Stimulated activated naive B cell treated with anti-CD40 and anti-IgM and Interleukin-4, amounts not matched to agents 10 μg/mL and 1 μg/mL and 100 μg/mL, for 72 hours (primary cell): ENCODE measurements around the gene GLOD5.

Experiments
- ATAC-seq, 2 donors: fragments of 150-1000 bp; cut with Tn5 transposase; replicated peaks; 2 replicates each; pipeline ENCODE4 v1.10.0; 2021; ENCODE audit warnings: moderate library complexity in 1 of 2
- DNase-seq: peaks from one replicate; pipeline ENCODE4 v3.0.0; 2021
- H3K27ac Mint-ChIP-seq: one replicate; pipeline ENCODE4 v1.8.0; 2022; ENCODE audit warnings: mild to moderate bottlenecking, mixed read lengths
- H3K27me3 Mint-ChIP-seq, 2 donors: one replicate each; pipeline ENCODE4 v1.8.0; 2022; ENCODE audit warnings: mixed read lengths in 2 of 2
- H3K36me3 Mint-ChIP-seq, 2 donors: one replicate each; pipeline ENCODE4 v1.8.0; 2022; ENCODE audit warnings: mixed read lengths in 2 of 2, mild to moderate bottlenecking in 1 of 2
- H3K4me1 Mint-ChIP-seq, 2 donors: one replicate each; pipeline ENCODE4 v1.8.0; 2022; ENCODE audit warnings: mixed read lengths in 2 of 2, mild to moderate bottlenecking in 1 of 2
- H3K4me3 Mint-ChIP-seq, 2 donors: one replicate each; pipeline ENCODE4 v1.8.0; 2022; ENCODE audit warnings: mild to moderate bottlenecking in 2 of 2, mixed read lengths in 2 of 2, moderate library complexity in 1 of 2
- H3K9me3 Mint-ChIP-seq, 2 donors: one replicate each; pipeline ENCODE4 v1.8.0; 2022; ENCODE audit warnings: mixed read lengths in 2 of 2, mild to moderate bottlenecking in 1 of 2

Gene GLOD5

GRCh38 chrX:48794340-48794910 lies 32.9 kb downstream of the GLOD5 start:
- DNase-seq (no peak), ATAC-seq (no peak)
- Mint-ChIP-seq H3K4me1 (peaks cover 0 to 5% of the 10 kb centered on the region in 2 donors), H3K9me3 (no peaks in the 10 kb centered on the region), H3K36me3 (no peaks in the 10 kb centered on the region), H3K4me3 (no peak overlapping the region), H3K27me3 (peaks cover 4 to 23% of the 10 kb centered on the region in 2 donors), H3K27ac (no peak overlapping the region)

- no peak overlapping the region for H3K4me3 Mint-ChIP-seq
- peaks cover 0 to under 1% of the 10 kb centered on the region in 2 donors for H3K4me1 Mint-ChIP-seq
- H3K27ac Mint-ChIP-seq: no peak overlapping the region
- H3K36me3 Mint-ChIP-seq: no peaks in the 10 kb centered on the region
- peaks cover 0 to 19% of the 10 kb centered on the region in 2 donors for H3K27me3 Mint-ChIP-seq
- no peak for DNase-seq
- no peaks in the 10 kb centered on the region for H3K9me3 Mint-ChIP-seq
- no peak for ATAC-seq
These were observed 33.5 kb downstream of the GLOD5 start for GRCh38 chrX:48794911-48795515.

- H3K27ac Mint-ChIP-seq: no peak overlapping the region
- ATAC-seq: no peak
- no peak for DNase-seq
- H3K4me3 Mint-ChIP-seq: no peak overlapping the region
- H3K36me3 Mint-ChIP-seq: no peaks in the 10 kb centered on the region
- peaks cover 7 to 17% of the 10 kb centered on the region in 2 donors for H3K4me1 Mint-ChIP-seq
- peaks cover 0 to 13% of the 10 kb centered on the region in 2 donors for H3K27me3 Mint-ChIP-seq
- H3K9me3 Mint-ChIP-seq: no peaks in the 10 kb centered on the region
These were observed 36.8 kb downstream of the GLOD5 start for GRCh38 chrX:48798318-48798717.

GRCh38 chrX:48800574-48801279 lies 39.2 kb downstream of the GLOD5 start:
- Mint-ChIP-seq H3K9me3 (no peaks in the 10 kb centered on the region), H3K27ac (peak overlapping the region; percentile 99), H3K4me1 (peaks cover 9 to 17% of the 10 kb centered on the region in 2 donors), H3K4me3 (peak overlapping the region; percentile 90 to 91), H3K27me3 (peaks cover 0 to 12% of the 10 kb centered on the region in 2 donors), H3K36me3 (peaks cover 6 to 11% of the 10 kb centered on the region in 2 donors)
- ATAC-seq (no peak), DNase-seq (no peak)

GRCh38 chrX:48801280-48802088 lies 39.9 kb downstream of the GLOD5 start, which contains the start of gene HDAC6:
Gene HDAC6, plus strand, starts transcription at chrX:48802067. Its CDS starts 626 bp downstream, at chrX:48802693.
- H3K9me3 Mint-ChIP-seq: no peaks in the 10 kb centered on the region
- peak within 1 kb of the TSS; percentile 99 for H3K27ac Mint-ChIP-seq
- ATAC-seq (peak; percentile 85 to 87), DNase-seq (peak; percentile 96)
- peak within 1 kb of the TSS; percentile 90 to 91 for H3K4me3 Mint-ChIP-seq
- H3K36me3 Mint-ChIP-seq: peaks cover 7 to 11% of the 10 kb centered on the region in 2 donors
- peaks cover 9 to 17% of the 10 kb centered on the region in 2 donors for H3K4me1 Mint-ChIP-seq
- H3K27me3 Mint-ChIP-seq: peaks cover 0 to 5% of the 10 kb centered on the region in 2 donors

- Mint-ChIP-seq H3K27ac (peak overlapping the region; percentile 99), H3K4me1 (peaks cover 9 to 17% of the 10 kb centered on the region in 2 donors), H3K4me3 (peak overlapping the region; percentile 90 to 91), H3K36me3 (peaks cover 7 to 11% of the 10 kb centered on the region in 2 donors), H3K9me3 (no peaks in the 10 kb centered on the region), H3K27me3 (peaks cover 0 to 5% of the 10 kb centered on the region in 2 donors)
- DNase-seq: peak; percentile 81
- ATAC-seq: peak; percentile 67 to 70
These were observed 40.8 kb downstream of the GLOD5 start for GRCh38 chrX:48802089-48802904.

- Mint-ChIP-seq H3K4me3 (peak overlapping the region; percentile 90 to 91), H3K27me3 (peaks cover 0 to 5% of the 10 kb centered on the region in 2 donors), H3K27ac (peak overlapping the region; percentile 99), H3K4me1 (peaks cover 9 to 17% of the 10 kb centered on the region in 2 donors), H3K9me3 (no peaks in the 10 kb centered on the region), H3K36me3 (peaks cover 7 to 11% of the 10 kb centered on the region in 2 donors)
- ATAC-seq (no peak), DNase-seq (no peak)
These were observed 41.3 kb downstream of the GLOD5 start for GRCh38 chrX:48802905-48803200.

GRCh38 chrX:48806081-48806480 lies 44.5 kb downstream of the GLOD5 start:
- Mint-ChIP-seq H3K27me3 (peaks cover 0 to 5% of the 10 kb centered on the region in 2 donors), H3K9me3 (no peaks in the 10 kb centered on the region), H3K27ac (no peak overlapping the region), H3K36me3 (peaks cover 10 to 11% of the 10 kb centered on the region in 2 donors), H3K4me1 (peaks cover 4 to 9% of the 10 kb centered on the region in 2 donors), H3K4me3 (no peak overlapping the region)
- DNase-seq: no peak
- ATAC-seq: no peak

- Mint-ChIP-seq H3K4me3 (no peak overlapping the region), H3K27ac (no peak overlapping the region), H3K36me3 (peaks cover 18 to 22% of the 10 kb centered on the region in 2 donors), H3K4me1 (no peaks in the 10 kb centered on the region), H3K9me3 (no peaks in the 10 kb centered on the region), H3K27me3 (no peaks in the 10 kb centered on the region)
- no peak for DNase-seq
- no peak for ATAC-seq
These were observed 52.1 kb downstream of the GLOD5 start for GRCh38 chrX:48813644-48814043.

- no peaks in the 10 kb centered on the region for H3K27me3 Mint-ChIP-seq
- ATAC-seq (no peak), DNase-seq (no peak)
- H3K36me3 Mint-ChIP-seq: peaks cover 23 to 24% of the 10 kb centered on the region in 2 donors
- no peak overlapping the region for H3K4me3 Mint-ChIP-seq
- H3K4me1 Mint-ChIP-seq: no peaks in the 10 kb centered on the region
- H3K27ac Mint-ChIP-seq: no peak overlapping the region
- H3K9me3 Mint-ChIP-seq: no peaks in the 10 kb centered on the region
These were observed 53.2 kb downstream of the GLOD5 start for GRCh38 chrX:48814722-48815121.

- no peak for DNase-seq
- H3K27ac Mint-ChIP-seq: no peak overlapping the region
- no peaks in the 10 kb centered on the region for H3K9me3 Mint-ChIP-seq
- no peak for ATAC-seq
- H3K27me3 Mint-ChIP-seq: no peaks in the 10 kb centered on the region
- no peaks in the 10 kb centered on the region for H3K4me1 Mint-ChIP-seq
- H3K4me3 Mint-ChIP-seq: no peak overlapping the region
- H3K36me3 Mint-ChIP-seq: peaks cover 26 to 27% of the 10 kb centered on the region in 2 donors
These were observed 53.7 kb downstream of the GLOD5 start for GRCh38 chrX:48815266-48815665.

GRCh38 chrX:48816014-48816810 lies 54.7 kb downstream of the GLOD5 start:
- no peak for ATAC-seq
- Mint-ChIP-seq H3K4me3 (no peak overlapping the region), H3K36me3 (peaks cover 24 to 26% of the 10 kb centered on the region in 2 donors), H3K27me3 (no peaks in the 10 kb centered on the region), H3K4me1 (no peaks in the 10 kb centered on the region), H3K27ac (no peak overlapping the region), H3K9me3 (no peaks in the 10 kb centered on the region)
- DNase-seq: no peak

- Mint-ChIP-seq H3K27me3 (no peaks in the 10 kb centered on the region), H3K27ac (no peak overlapping the region), H3K9me3 (no peaks in the 10 kb centered on the region), H3K36me3 (peaks cover 25 to 31% of the 10 kb centered on the region in 2 donors), H3K4me1 (no peaks in the 10 kb centered on the region), H3K4me3 (no peak overlapping the region)
- no peak for ATAC-seq
- no peak for DNase-seq
These were observed 56.6 kb downstream of the GLOD5 start for GRCh38 chrX:48818098-48818497.
